ENCODE measurements around the gene SDR42E1.
"Not testable (repeated sequence)": the region's sequence is repeated elsewhere in the genome, so short reads cannot be mapped to it uniquely, and the experiment has no call there.

Gene SDR42E1

GRCh38 chr16:82037251-82037650 lies 26.0 kb upstream of the SDR42E1 start:
- DNase-seq (ENCODE audit: low read depth): no peak

GRCh38 chr16:82034981-82035612 lies 23.8 kb upstream of the SDR42E1 start, which contains the start of gene HSD17B2:
TSS of gene HSD17B2 (plus strand) at chr16:82035253. CDS start at chr16:82035425, 172 bp downstream.
- no peak for DNase-seq (ENCODE audit: low read depth)

GRCh38 chr16:82033683-82034300 lies 22.5 kb upstream of the SDR42E1 start:
- DNase-seq (ENCODE audit: low read depth): no peak

GRCh38 chr16:82033006-82033405 lies 21.7 kb upstream of the SDR42E1 start:
- DNase-seq (ENCODE audit: low read depth): no peak

- DNase-seq (ENCODE audit: low read depth): no peak
These were observed 20.1 kb upstream of the SDR42E1 start for GRCh38 chr16:82031116-82032084.

GRCh38 chr16:82027629-82028064 lies 16.4 kb upstream of the SDR42E1 start:
- DNase-seq (ENCODE audit: low read depth): no peak

GRCh38 chr16:82024883-82025282 lies 13.6 kb upstream of the SDR42E1 start:
- DNase-seq (ENCODE audit: low read depth): no peak

GRCh38 chr16:82024316-82024715 lies 13.0 kb upstream of the SDR42E1 start:
- DNase-seq (ENCODE audit: low read depth): no peak

GRCh38 chr16:82023206-82023605 lies 11.9 kb upstream of the SDR42E1 start:
- DNase-seq (ENCODE audit: low read depth): no peak

- no peak for DNase-seq (ENCODE audit: low read depth)
These were observed 8.8 kb upstream of the SDR42E1 start for GRCh38 chr16:82020051-82020450.

GRCh38 chr16:82019535-82019934 lies 8.3 kb upstream of the SDR42E1 start:
- DNase-seq (ENCODE audit: low read depth): no peak

- DNase-seq (ENCODE audit: low read depth): no peak
These were observed 6.8 kb upstream of the SDR42E1 start for GRCh38 chr16:82017911-82018568.

GRCh38 chr16:82016964-82017363 lies 5.7 kb upstream of the SDR42E1 start:
- DNase-seq (ENCODE audit: low read depth): no peak

- DNase-seq (ENCODE audit: low read depth): no peak
These were observed 5.0 kb upstream of the SDR42E1 start for GRCh38 chr16:82016263-82016662.

GRCh38 chr16:82013139-82013538 lies 1.9 kb upstream of the SDR42E1 start:
- DNase-seq (ENCODE audit: low read depth): no peak

- DNase-seq (ENCODE audit: low read depth): no peak
These were observed 621 bp downstream of the SDR42E1 start for GRCh38 chr16:82010649-82011048.

GRCh38 chr16:82009789-82010188 lies 1.5 kb downstream of the SDR42E1 start:
- DNase-seq (ENCODE audit: low read depth): not testable (repeated sequence)

GRCh38 chr16:82008957-82009592 lies 2.2 kb downstream of the SDR42E1 start:
- DNase-seq (ENCODE audit: low read depth): no peak

GRCh38 chr16:82007189-82007588 lies 4.1 kb downstream of the SDR42E1 start:
- DNase-seq (ENCODE audit: low read depth): no peak

- no peak for DNase-seq (ENCODE audit: low read depth)
These were observed 5.2 kb downstream of the SDR42E1 start for GRCh38 chr16:82006036-82006435.

GRCh38 chr16:82005027-82005830 lies 6.0 kb downstream of the SDR42E1 start:
- no peak for DNase-seq (ENCODE audit: low read depth)

All from stimulated activated CD8-positive, alpha-beta memory T cell treated with anti-CD3 and anti-CD28 coated beads, Interleukin-12 subunit alpha, Interleukin-12 subunit beta, amount 100 ng/mL, for 1 hour (primary cell).